HepG2 (cell line): ENCODE data around the gene NDOR1. TPM values are rescaled to one million over a fixed set of nuclear protein-coding genes. Genes with fewer than 3 reads are reported as not detected.

Experiments
- AFF4 ChIP-seq: sonication (generic); formaldehyde crosslinking; IDR thresholded peaks from 2 replicates; pipeline ENCODE4 v1.4.0; 2020; ENCODE audit warnings: missing genetic modification reagents
- CTCF ChIP-seq: sonication (generic); formaldehyde crosslinking; IDR thresholded peaks from 2 replicates; pipeline ENCODE4 v1.5.0; 2020; ENCODE audit warnings: mild to moderate bottlenecking, missing genetic modification reagents, moderate library complexity
- ELF3 ChIP-seq: IDR thresholded peaks from 2 replicates; pipeline ENCODE4 v1.6.1; 2016; ENCODE audit warnings: missing genetic modification reagents, missing compliant biosample characterization
- FOXC1 ChIP-seq: sonication (generic); formaldehyde crosslinking; IDR thresholded peaks from 2 replicates; pipeline ENCODE4 v1.8.0; 2022; ENCODE audit warnings: mild to moderate bottlenecking, missing genetic modification reagents, borderline replicate concordance
- KAT2B ChIP-seq: fragments of 150-350 bp; IDR thresholded peaks from 2 replicates; pipeline ENCODE4 v1.6.1; 2014; ENCODE audit warnings: low read depth, low read length, borderline replicate concordance
- MEIS2 ChIP-seq: sonication (generic); formaldehyde crosslinking; IDR thresholded peaks from 2 replicates; pipeline ENCODE4 v1.9.0; 2021; ENCODE audit warnings: mild to moderate bottlenecking, missing genetic modification reagents
- MXI1 ChIP-seq: IDR thresholded peaks from 3 replicates; pipeline ENCODE4 v1.6.1; 2012; ENCODE audit warnings: low read depth, low read length, inconsistent platforms, borderline replicate concordance
- PBX3 ChIP-seq: sonication (generic); formaldehyde crosslinking; IDR thresholded peaks from 2 replicates; pipeline ENCODE4 v1.8.1; 2023; ENCODE audit warnings: missing genetic modification reagents, inconsistent platforms, borderline replicate concordance
- PLRG1 ChIP-seq: fragments of 450-650 bp; conservative IDR thresholded peaks from 2 replicates; pipeline ENCODE4 v1.6.1; 2016
- PLSCR1 ChIP-seq: sonication (generic); formaldehyde crosslinking; IDR thresholded peaks from 2 replicates; pipeline ENCODE4 v1.5.0; 2020; ENCODE audit warnings: missing genetic modification reagents, mild to moderate bottlenecking, borderline replicate concordance
- RFX1 ChIP-seq: fragments of 450-650 bp; IDR thresholded peaks from 2 replicates; pipeline ENCODE4 v1.6.1; 2017
- SYNCRIP ChIP-seq: fragments of 200-400 bp; formaldehyde crosslinking; IDR thresholded peaks from 2 replicates; pipeline ENCODE4 v1.6.1; 2018; ENCODE audit warnings: mild to moderate bottlenecking, low read depth, low read length; ENCODE audit not compliant: insufficient read depth
- ZBTB49 ChIP-seq: sonication (generic); formaldehyde crosslinking; IDR thresholded peaks from 2 replicates; pipeline ENCODE4 v1.4.0; 2020; ENCODE audit warnings: missing genetic modification reagents, borderline replicate concordance
- ZFP36 ChIP-seq: fragments of 150-350 bp; IDR thresholded peaks from 2 replicates; pipeline ENCODE4 v1.6.1; 2018; ENCODE audit warnings: borderline replicate concordance, low read length, low read depth; ENCODE audit not compliant: partially characterized antibody
- ZNF333 ChIP-seq: sonication (generic); formaldehyde crosslinking; IDR thresholded peaks from 2 replicates; pipeline ENCODE4 v1.4.0; 2020; ENCODE audit warnings: mild to moderate bottlenecking, missing genetic modification reagents, borderline replicate concordance
- ZNF564 ChIP-seq: sonication (generic); formaldehyde crosslinking; IDR thresholded peaks from 2 replicates; pipeline ENCODE4 v1.8.1; 2023; ENCODE audit warnings: mild to moderate bottlenecking, missing genetic modification reagents
- ZNF615 ChIP-seq: sonication (generic); formaldehyde crosslinking; IDR thresholded peaks from 2 replicates; pipeline ENCODE4 v1.5.0; 2020; ENCODE audit warnings: mild to moderate bottlenecking, missing genetic modification reagents, borderline replicate concordance
- polyA plus RNA-seq, 8 experiments: library from polyadenylated mRNA; depleted of rRNA in 3 of 8; stranded (reverse) in 7 of 8; unstranded in 1 of 8; fragments of >200 nt; fragmentation: Illumina TruSeq in 4 of 8; extraction: Trizol in 4 of 8; gene quantifications; 2 replicates each; pipeline versions ENCODE4 v1.2.1 to v1.2.3, GENCODE V29; 2011 to 2016; ENCODE audit warnings: low read depth in 4 of 8, missing spikeins in 1 of 8, mixed read lengths in 1 of 8; ENCODE audit not compliant: insufficient read depth in 1 of 8
- total RNA-seq, 5 experiments: library from RNA; depleted of rRNA; stranded (reverse); fragments of >200 nt; fragmentation: Illumina TruSeq; extraction: Trizol; gene quantifications; 2 replicates each; pipeline ENCODE4 v1.2.3, GENCODE V29; 2016; ENCODE audit warnings: low read depth in 1 of 5

The NDOR1 gene
- total and polyA plus RNA-seq, 2 of the 13 experiments (the other 11 are each of a cell fraction or from before 2014, with no cell fraction given) = 3.6 to 8.7 TPM

- TF ChIP-seq CTCF (CRISPR knock-in tag) (no peak), ZBTB49 (CRISPR knock-in tag) (no peak), ZNF564 (no peak), ELF3 (CRISPR knock-in tag) (peak; percentile 37; the same call in 1 of the 2 replicates), PBX3 (CRISPR knock-in tag) (no peak), ZFP36 (no peak), PLSCR1 (no peak), RFX1 (no peak), MEIS2 (CRISPR knock-in tag) (no peak), FOXC1 (no peak), SYNCRIP (no peak), KAT2B (no peak), PLRG1 (no peak), ZNF333 (CRISPR knock-in tag) (0 out of 2 replicates have a peak, but pooled peaks have one; percentile 4), AFF4 (CRISPR knock-in tag) (0 out of 2 replicates have a peak, but pooled peaks have one; percentile 79), ZNF615 (CRISPR knock-in tag) (no peak), MXI1 (peak; percentile 39; the same call in 1 of the 3 replicates)
These were observed 7.2 kb upstream of the NDOR1 start (continued) for GRCh38 chr9:137198051-137198901.
